ENCODE results near the gene ATXN1. TPM values are rescaled to one million over a fixed set of nuclear protein-coding genes. Genes with fewer than 3 reads are reported as not detected.

Gene ATXN1
- total RNA-seq, 1 donor from 2014 or later: 71.2 TPM

DNA sequence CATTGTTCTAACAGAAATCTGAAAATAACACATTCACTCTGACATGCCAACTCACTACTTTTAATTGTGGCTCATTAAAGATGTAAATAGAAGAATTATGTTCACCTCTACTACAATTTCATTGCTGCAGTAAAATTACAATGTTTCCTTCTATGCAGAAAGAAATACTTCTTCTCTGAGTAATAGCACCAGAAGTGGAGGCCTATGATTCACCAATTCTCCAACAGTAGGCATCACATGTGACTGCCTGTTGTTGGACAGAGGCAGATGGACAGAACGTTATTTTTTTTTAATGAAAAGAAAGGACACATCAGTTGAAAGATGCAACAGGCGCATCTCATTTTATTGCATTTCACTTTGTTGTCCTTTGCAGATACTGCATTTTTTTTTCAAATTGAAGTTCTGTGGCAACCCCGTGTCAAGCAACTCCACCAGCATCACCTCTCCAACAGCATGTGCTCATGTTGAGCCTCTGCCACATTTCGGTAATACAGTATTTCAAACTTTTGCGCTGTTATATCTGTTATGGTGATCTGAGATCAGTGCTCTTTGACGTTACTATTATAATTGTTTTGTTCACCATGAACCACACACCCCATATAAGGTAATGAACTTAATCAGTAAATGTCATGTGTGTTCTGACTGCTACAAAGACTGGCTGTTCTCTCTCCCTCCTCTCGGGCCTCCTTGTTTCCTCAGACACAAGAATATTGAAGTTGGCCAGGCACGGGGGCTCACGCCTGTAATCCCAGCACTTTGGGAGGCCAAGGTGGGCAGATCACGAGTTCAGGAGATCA, 121.4 kb downstream of the ATXN1 start:
- intact Hi-C loops (cut with DNase I): no loop called here
- Histone ChIP-seq H3K27ac (no peak overlapping the region), H3K27me3 (no peaks in the 10 kb centered on the region), H3K36me3 (no peaks in the 10 kb centered on the region), H3K4me3 (no peak overlapping the region), H3K4me1 (no peaks in the 10 kb centered on the region), H3K9me3 (no peaks in the 10 kb centered on the region)
- TF ChIP-seq, protein P1, sequence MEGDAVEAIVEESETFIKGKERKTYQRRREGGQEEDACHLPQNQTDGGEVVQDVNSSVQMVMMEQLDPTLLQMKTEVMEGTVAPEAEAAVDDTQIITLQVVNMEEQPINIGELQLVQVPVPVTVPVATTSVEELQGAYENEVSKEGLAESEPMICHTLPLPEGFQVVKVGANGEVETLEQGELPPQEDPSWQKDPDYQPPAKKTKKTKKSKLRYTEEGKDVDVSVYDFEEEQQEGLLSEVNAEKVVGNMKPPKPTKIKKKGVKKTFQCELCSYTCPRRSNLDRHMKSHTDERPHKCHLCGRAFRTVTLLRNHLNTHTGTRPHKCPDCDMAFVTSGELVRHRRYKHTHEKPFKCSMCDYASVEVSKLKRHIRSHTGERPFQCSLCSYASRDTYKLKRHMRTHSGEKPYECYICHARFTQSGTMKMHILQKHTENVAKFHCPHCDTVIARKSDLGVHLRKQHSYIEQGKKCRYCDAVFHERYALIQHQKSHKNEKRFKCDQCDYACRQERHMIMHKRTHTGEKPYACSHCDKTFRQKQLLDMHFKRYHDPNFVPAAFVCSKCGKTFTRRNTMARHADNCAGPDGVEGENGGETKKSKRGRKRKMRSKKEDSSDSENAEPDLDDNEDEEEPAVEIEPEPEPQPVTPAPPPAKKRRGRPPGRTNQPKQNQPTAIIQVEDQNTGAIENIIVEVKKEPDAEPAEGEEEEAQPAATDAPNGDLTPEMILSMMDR (IDR thresholded peaks at IDR 0.05): no peak
- DNase-seq (no peak), ATAC-seq (no peak)

DNA sequence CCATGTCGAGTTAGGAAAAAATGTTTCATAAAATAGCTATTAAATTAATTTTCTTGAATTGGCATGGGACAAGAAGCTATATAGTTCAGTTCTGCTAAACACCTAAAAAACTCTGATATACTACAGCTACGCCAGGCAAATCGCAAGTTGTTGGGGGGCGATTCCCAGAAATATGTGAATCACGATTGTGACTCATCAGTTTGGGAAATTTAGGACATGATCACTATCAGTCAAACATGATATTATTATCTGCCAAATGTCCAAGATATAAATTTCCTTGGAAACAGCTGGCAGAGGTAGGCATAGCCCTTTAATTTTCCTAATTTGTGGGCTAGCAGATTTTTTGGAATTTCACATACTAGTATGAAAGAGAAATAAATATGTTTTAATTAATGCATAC, 123.6 kb downstream of the ATXN1 start:
- Histone ChIP-seq H3K4me1 (no peaks in the 10 kb centered on the region), H3K4me3 (no peak overlapping the region), H3K9me3 (no peaks in the 10 kb centered on the region), H3K27ac (no peak overlapping the region), H3K36me3 (no peaks in the 10 kb centered on the region), H3K27me3 (no peaks in the 10 kb centered on the region)
- DNase-seq (no peak), ATAC-seq (no peak)
- intact Hi-C loops (cut with DNase I): no loop called here
- TF ChIP-seq, protein P1 (IDR thresholded peaks at IDR 0.05): no peak

DNA sequence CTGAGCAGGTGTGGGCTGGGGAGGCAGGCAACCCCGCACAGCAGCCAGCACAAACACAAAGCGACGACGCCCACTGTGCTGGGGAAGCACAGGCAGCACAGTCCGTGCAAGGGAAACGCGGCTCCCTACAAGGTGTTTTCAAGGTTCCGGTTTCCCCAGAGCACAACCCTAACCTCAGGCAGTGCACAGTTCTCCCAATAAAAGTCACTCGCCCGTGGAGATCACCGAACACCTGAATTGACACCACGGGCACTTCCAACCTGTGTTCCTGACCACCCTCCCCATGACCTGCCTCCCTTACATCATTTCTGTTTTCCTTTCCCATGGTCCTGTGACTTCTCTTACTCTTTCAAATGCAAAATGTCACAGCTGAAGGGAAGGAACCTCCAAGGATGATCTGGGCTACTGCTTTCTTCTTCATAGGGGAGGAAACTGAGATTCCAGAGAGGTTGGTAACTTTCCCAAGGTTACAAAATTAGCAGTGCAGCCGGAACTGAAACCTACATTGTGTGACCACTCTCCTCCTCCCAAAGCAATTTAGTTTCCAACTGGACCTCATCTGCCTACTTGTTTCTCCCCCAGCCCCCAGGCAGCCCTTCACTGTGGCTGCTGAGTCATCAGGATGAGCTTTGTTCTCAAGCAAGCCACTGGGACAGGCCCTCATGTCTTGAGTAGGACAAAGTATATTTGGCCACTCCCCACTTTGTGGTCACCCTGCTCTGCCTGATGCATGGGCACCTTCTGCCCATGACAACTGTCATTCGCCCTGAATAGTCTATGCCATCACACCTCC, 125.3 kb downstream of the ATXN1 start:
- ATAC-seq (peak; percentile 72), DNase-seq (no peak)
- H3K4me1 ChIP-seq: no peaks in the 10 kb centered on the region
- H3K36me3 ChIP-seq: no peaks in the 10 kb centered on the region
- H3K27ac ChIP-seq: no peak overlapping the region
- H3K9me3 ChIP-seq: no peaks in the 10 kb centered on the region
- H3K27me3 ChIP-seq: no peaks in the 10 kb centered on the region
- H3K4me3 ChIP-seq: no peak overlapping the region
- intact Hi-C loops (cut with DNase I): no loop called here
- TF ChIP-seq, protein P1 (IDR thresholded peaks at IDR 0.05): no peak

DNA sequence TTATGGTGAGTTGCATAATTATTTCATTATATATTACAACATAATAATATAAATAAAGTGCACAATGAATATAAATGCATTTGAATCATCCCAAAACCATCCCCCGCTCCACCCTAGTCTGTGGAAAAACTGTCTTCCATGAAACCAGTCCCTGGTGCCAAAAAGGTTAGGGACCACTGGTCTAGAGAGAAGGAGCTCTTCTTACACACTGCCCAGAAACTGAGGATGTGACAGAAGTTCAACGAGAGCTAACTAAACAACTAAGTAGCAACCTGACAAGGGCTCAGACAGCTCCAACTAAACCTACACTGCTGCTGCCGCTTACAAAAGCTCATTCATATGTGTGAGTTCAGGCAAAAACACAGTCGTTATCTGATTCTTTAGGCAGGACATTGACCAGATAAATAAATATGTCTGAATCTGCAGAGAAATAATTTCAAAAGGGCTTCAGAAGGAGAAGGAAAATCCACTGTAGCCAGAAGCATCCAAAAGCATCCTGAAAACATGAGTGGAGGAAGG, 125.9 kb downstream of the ATXN1 start:
- H3K27me3 ChIP-seq: no peaks in the 10 kb centered on the region
- no peak overlapping the region for H3K27ac ChIP-seq
- H3K36me3 ChIP-seq: no peaks in the 10 kb centered on the region
- H3K9me3 ChIP-seq: no peaks in the 10 kb centered on the region
- TF ChIP-seq, protein P1 (IDR thresholded peaks at IDR 0.05): no peak
- H3K4me3 ChIP-seq: no peak overlapping the region
- intact Hi-C loops (cut with DNase I): no loop called here
- no peaks in the 10 kb centered on the region for H3K4me1 ChIP-seq
- DNase-seq (no peak), ATAC-seq (no peak)

DNA sequence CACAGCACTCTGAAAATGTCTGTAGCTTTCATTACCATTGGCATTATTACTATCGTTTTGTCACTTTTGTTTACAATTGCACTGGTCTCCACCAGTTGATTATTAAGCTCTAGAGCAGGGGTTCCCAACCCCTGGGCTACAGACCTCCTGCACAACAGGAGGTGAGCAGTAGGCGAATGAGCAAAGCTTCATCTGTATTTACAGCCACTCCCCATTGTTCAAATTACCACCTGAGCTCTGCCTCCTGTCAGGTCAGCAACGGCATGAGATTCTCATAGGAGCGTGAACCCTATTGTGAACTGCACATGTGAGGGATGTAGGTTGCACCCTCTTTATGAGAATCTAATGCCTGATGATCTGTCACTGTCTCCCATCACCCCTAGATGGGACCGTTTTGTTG, 126.4 kb downstream of the ATXN1 start:
- intact Hi-C loops (cut with DNase I): no loop called here
- Histone ChIP-seq H3K27ac (no peak overlapping the region), H3K4me1 (no peaks in the 10 kb centered on the region), H3K9me3 (no peaks in the 10 kb centered on the region), H3K36me3 (no peaks in the 10 kb centered on the region), H3K27me3 (no peaks in the 10 kb centered on the region), H3K4me3 (no peak overlapping the region)
- TF ChIP-seq, protein P1 (IDR thresholded peaks at IDR 0.05): no peak
- ATAC-seq: no peak
- DNase-seq: no peak

Data from upper lobe of right lung (tissue), 1 donor.